NCI-H748 (cell line): Measurements from ENCODE around the gene ZBTB21.

Source experiments
- DNase-seq: peaks from one replicate; lab custom pipeline; 2025; ENCODE audit not compliant: unreplicated experiment; lab: John Stamatoyannopoulos, UW

ZBTB21 gene

DNA sequence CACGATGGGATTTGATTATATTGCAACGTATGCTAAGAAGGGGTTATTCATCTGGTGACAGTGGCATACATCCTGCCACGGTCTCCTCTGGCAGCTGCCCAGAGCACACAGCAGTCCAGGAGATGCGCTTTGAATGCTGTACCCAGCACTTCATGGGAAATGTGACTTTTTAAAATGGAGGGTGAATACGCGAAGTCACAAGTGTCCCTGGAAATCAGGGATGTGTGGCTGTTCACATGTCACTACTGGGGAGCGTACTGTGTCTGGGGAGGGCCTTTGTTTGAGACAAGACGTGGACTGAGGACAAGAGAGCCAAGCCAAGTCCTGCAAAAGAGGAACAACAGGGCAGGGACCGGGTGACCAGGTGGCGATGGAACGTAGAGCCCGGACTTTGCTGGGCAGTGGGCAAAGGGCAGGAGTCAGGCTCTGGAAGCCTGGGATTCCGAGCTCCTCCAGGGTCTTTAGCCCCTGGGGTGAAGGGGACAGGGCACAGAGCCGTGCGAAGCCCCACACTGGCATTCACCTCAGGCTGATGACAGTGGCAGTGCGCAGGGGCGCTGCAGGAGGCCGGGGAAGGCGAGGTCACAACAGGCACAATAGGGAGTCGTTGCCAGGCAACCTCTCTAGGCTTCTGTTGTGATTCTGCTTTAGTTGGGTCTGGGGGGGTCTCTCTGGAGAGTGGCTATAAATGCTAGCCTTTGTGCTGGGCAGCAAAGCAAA lies 11.4 kb upstream of the ZBTB21 start:
- DNase-seq = peak; percentile 92

DNA sequence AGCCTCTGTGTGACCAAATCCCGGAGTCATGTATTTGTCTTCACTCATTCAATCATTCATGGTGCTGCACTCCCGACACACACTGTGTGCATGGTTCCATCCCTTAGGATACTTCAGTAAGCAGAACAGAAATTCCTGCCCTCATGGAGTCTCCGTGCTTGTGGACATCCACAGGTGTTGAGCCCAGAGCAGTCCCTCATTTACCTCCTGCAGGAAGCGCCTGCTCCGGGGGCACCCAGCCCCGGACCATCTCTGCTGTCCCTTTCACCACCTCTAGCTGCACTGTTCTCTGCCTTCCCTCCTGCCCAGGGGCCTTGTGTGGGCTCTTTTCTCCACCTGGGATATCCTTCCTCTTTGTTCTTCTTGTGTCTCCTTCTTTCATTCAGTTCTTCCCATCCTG lies 9.5 kb upstream of the ZBTB21 start:
- DNase-seq = no peak

DNA sequence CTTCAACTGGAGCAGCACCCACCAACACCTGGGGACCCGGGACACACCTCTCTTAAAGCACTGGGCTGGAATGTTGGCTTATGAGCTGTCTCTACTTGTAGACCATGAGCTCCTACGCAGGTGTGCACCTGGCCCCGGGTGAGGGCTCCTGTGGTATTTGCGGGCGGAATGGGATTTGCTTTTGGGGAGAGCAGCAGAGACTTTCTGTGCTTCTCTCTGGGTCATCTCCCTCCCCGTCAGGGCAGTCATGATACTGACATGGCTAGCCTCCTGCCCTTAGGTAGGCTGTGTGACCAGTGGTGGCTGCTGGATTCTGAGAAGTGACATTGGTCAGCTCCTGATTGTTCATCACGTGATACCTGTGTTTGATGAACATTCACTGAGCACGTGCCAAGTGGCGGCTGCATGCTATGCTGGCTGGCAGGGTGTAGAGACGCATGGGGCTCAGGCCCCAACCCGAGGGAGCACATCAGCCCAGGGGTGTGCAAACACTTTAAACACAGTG lies 9.0 kb upstream of the ZBTB21 start:
- DNase-seq = no peak

DNA sequence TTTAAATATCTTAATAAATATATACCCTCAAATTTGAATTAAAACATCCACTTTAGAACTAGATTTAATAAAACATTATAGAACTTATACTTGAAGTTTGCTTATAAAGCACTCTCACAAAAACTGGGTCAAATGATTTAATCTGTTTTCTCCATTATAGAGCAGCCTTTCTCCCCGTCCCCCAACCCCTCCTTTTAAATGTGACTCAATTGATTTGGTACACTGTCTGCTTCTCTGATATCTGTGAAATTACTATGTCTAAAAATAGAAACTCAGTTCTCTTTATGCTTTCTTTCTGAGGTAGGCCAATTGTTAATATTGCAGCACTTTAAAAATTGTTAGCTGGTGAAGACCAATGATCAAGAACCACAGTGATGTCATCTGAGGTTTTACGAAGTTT lies 6.9 kb upstream of the ZBTB21 start:
- no peak for DNase-seq

DNA sequence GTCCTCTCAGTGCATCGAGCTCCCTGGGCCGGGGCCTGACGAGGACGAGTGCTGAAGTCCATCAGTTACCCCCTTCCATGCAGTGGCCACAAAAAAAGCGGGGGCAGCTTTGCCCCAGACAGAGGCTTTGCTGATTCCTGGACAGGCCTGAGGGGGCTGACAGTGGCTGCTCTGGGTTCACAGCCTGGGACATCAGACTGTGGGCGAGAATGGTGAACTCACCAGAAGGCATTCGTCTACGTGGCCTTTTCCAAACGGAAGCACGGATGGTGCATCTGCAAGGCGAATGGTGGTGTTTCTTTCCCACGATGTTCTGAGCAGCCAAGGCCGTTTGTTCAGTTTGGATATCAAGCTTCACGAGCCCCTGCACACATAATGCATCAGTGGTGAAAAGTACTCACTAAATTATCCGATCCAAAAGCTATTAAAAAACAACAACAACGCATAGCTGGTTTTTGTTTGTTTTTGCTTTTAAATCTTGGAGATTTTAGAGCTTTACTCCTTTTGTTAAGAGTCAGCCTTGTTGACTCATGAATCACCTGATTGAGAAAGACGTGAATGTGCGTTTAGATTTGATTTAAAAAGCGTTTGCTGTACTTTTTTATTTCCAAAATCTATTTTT lies 6.3 kb upstream of the ZBTB21 start:
- no peak for DNase-seq

DNA sequence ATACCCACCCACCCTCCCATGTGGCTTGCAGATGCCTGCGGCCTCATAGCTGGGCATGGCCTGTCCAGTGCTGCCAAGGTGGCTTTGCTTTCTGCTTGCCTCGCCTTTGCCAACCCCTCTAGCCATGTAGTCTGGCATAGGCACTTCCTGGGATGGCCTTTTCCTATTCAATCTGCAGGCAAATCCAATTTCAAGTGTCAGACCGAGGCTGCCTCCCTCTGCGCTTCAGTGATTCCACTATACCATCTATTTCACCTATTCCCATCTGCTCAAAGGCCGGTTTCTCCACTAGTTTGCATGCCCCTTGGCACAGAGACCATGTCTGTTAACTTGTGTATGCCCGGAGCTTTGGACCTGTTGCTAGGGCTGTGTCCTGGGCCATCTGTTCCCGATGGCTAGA lies 3.8 kb upstream of the ZBTB21 start:
- DNase-seq = no peak

DNA sequence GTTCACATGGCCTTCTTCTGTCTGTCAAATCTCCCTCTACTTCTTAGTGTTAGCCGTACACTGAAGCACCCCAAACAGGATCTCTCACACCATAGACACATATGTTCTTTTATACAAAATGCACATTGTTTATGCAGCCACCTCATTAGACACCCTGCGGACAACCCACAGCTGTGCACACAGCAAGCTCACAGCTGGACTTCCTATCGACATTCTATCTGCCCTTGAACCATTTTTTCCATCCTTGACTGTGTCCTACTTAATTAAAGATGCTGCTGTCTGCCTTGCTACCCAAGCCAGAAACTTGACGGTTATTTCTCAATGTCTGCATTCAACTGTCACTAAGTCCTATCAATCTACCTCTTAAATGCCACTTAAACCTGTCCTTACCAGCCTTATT lies 3.2 kb upstream of the ZBTB21 start:
- DNase-seq = peak; percentile 75

DNA sequence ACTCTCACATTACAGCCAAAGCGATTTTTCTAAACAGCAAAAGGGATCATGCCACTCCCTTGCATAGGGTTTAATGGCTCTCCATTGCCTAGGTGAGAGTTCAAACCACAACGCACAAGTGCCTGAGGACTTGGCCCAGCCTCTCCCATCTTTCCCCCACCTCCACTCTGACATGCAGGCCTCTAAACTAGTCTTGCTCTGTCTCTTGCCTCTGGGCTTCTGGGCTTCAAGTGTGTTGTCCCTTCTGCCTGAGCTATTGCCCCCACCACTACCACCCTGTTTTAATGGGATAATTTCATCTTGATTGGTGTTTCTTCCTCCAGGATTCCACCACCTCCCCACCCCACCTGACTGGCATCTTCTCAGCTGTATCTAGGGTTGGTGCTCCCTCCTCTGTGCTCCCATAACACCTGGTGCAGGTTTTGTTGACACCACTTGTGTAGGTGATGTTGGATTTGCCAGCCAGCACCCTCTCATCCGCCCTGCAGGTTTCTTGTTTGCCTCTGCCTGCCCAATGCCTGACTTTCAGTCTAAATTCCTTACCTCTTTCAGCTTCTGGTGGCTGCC lies 2.7 kb upstream of the ZBTB21 start:
- DNase-seq = peak; percentile 24

DNA sequence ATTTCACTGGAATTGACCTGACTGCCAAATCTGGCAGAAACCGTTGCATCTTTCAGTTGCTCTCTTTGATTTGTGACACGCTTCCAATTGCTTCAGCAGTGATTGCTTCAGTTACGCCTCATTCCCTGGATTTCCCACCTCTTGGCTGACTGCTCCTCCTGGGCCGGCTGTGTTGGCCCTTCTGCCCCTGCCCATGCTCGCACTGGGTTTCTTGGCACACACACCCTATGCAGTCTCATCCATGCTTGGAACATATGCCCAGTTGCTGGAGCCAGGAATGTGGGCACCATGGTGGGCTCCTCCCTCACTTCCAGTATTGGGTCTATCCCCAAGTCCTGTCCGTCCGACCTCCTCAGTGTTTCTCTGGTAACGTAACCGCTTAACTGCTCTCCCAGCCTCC lies 2.2 kb upstream of the ZBTB21 start:
- DNase-seq = no peak

DNA sequence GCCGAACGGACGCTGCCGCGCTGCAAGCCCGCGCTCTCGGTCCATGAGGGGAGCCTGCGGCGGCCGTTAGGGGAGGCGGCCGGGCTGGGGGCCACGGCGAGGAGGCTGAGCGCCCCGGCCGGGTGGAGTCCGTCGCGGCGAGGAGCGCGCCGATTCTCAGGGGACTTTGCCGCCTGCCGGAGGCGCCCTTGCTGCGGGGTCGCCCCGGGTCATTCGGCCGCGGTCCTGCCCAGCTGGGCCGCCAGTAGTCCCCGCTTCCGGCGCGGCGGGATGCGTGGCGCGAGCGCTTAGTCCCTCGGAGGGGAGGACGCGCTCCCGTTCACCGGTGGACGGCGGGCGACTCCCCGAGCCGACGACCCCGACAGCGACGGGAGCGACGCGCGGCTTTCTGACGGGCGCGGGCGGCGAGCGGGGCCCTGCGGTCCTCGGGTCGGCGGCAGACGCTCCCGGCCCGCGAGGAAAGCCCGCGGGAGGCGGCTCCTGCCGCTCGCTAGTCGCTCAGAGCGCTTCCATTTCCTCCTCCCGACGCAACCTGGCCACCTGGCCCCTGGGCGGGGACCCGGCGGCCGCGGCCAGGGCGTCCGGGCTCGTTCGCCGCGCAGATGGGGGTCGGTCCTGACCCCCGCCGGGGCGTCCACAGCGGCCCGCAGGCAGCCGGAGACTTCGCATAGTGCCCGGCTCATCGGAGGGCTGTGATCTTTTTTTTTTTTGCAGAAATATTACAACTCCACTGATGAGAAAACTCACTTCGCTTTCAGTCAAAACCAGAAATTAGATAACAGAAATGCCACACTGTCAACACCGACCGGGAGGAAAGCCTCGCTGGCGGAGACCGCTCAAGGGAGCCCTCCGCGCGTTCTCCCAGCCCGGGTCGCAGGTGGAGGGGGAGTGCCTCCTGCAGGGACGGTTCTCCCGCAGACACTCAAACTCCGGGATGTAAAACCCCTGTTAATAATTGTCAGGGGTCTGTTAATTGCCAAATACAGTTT lies 641 bp upstream of the ZBTB21 start:
- peak; percentile 77 for DNase-seq

DNA sequence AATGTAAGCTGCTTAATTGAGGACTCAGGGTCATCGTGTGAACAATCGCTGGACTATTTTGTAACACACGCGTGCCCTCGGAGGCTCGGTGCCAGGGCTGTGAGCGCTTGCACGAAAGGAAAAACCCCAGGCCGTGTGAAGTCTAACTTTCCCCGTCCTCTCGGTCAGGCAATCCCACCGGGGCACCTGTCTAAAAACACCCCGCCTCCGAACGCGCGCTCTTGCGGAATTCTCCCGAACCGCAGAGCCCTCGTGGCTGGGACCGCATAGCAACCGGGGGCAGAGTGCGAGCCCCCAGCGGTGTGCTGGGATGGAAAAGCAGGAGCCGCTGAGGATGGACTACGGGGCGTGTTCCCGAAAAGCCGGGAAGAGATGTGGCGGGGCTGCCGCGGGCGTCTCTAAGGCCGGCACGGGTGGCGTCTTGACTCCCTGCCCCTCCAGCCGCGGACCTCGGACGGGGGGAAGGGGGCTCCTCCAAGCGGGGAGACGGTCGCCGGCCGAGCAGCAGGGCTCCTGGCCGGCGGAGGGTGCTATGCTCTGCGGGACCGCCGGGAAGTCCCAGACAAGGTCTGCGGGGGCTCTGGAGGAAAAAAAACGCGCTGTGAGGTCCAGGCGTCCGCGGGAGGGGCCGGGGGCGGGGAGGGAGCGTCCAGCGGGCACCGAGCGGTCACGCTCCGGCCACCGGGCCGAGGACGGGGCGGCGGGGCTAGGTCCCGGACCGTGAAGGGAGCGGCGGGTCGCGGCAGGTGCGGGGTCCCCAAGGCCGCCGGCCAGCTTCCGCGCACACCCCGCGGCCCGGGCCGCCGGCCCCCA lies 936 bp downstream of the ZBTB21 start:
- DNase-seq = peak; percentile 59

DNA sequence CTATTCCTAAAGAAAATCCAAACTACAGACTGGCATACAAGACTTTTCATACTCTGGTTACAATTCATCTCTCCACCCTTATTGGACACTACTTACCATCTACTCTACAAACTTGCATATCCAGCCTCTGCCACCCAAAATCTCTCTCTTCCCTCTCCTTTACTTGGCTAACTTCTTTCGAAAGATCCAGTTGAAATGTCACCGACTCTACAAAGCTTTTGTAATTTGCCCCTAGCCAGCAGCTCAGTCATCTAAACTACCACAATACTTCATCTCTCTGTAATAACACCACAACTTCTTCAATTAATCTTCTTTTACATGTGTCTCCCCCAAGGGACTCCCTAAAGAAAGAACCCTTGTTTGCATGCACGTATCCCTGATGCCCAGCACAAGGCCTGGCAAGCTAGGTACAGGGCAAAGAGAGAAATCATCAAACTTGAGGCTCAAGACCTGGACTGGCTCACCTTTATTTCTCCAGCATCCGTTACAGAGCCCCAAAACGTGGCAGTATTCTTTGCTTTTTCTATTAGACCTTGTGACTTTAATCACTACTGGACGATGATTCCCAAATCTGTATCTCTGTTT lies 2.7 kb downstream of the ZBTB21 start:
- no peak for DNase-seq

DNA sequence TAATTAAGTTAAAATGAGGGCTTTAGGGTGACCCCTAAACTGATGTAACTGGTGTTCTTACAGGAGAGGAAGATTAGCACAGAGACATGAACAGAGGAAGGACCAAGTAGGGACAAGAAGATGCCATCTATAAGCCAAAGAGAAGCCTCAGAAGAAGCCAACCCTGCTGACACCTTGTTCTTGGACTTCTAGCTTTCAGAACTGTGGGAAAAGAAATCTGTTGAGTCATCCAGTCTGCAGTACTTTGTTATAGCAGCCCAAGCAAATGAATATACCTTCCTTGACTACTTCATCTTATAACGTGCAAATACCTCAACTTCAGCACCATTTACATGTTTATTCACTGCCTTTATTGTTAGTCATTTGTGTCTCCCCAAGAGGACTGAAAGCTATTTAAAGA lies 3.4 kb downstream of the ZBTB21 start:
- no peak for DNase-seq

DNA sequence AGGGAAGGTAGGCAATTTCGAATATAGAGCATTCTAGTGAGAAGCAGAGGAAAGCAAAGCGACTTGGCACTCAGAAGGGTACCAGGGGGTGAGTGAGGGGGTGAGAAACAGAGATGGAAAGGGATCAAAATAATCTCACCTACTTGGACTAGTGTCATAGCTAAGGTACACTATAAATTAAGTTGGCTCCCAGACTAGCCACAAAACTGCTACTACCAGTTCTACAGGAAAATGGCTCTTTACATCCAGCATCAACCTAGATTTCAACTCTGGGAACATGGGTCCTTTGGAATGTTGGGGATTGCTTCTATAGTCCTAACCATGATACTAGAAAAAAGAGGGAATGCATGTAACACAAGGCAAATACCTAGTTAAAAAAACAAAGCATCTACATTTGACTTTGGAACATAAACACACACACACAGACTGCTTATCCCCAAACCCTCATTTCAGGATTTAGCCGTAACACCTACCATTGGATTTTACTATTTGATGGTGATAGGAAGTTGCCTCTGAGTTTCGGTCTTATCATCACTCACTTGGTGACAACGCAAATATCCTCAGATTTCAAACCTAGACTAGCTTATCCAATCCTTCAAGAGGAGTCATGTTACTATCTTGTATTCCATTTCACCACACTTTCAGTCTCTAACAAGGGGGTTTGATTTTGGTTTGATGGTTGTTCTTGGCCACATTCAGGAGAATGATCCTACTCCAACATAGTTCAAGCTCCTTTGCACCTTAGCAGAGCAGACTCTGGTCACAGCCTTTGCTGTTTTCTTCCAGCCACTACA lies 5.6 kb downstream of the ZBTB21 start:
- no peak for DNase-seq

DNA sequence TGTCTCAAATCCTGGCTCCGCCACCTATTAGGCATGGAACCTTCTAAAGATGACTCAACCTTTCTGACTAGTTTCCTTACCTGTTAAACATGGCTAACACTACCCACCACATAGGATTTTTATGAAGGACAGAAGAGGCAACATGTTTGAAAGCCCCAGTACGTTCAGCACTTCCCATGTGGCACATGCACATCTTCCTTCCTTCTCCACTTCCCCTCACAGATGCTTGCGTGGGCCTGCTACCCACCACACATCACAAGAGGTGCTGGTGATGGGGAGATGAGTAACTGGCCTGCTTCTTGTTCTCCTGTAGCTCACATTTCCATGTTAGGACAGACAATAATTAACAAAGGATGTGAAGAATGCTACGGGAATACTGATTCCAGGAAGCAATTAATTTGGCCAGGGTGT lies 7.1 kb downstream of the ZBTB21 start:
- DNase-seq = no peak

DNA sequence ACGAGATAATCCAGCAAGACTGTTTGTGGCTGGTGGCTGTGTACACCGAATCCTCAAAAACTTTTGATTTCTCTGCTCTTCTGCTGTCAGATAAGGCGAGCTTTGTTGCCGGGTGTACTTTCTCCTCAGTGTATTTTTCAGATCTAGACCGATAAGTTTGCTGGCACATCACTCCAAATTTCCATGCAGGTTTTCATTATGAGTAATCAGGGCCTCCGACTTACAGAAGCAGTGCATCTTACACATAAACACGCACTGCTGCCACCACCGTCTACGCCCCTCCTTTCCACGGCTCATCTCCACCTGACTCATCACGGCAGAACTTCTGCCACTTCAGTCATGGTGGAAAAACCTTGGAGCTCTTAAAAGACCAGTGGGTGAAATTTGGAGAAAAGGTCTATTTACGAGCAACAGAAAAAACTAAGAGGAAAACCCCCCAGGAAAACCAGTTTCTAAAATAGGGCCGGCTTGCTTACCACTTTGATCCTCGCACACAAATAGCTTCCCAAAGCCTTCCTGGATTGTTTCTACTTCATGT lies 7.7 kb downstream of the ZBTB21 start:
- no peak for DNase-seq

DNA sequence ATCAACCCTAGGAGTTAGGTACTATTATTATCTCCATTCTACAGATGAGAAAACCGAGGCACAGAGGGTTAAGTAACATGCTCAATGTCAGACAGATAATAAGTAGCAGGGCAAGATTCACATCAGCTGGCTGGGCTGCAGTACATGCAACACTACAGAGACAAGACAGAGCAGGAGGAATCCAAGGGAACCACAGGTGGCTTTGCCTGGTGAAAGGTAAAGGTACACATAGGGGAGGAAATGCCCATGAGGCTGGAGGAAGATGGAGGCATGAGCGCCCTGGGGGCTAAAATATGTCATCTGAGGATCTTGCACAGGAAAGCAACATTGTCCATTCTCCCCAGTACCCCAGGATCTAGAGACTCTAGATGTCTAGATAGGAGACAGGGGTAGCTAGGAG lies 8.4 kb downstream of the ZBTB21 start:
- DNase-seq = no peak

DNA sequence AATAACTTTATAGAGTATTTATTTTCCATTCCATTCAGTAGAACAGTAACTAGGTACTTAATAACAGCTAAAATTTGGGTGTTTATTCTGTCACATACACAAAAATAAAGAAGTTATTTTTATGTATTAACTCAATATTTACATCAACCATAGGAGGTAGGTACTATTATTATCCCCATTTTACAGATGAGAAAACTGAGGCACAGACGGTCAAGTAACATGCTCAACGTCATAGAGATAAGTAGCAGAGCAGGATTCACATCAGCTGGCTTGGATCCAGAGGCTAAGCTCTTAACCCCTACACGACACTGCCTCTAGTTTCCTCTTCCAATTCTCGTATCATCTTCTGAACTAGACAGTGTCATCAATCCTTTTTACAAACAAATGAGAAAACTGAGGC lies 9.3 kb downstream of the ZBTB21 start:
- DNase-seq = no peak

DNA sequence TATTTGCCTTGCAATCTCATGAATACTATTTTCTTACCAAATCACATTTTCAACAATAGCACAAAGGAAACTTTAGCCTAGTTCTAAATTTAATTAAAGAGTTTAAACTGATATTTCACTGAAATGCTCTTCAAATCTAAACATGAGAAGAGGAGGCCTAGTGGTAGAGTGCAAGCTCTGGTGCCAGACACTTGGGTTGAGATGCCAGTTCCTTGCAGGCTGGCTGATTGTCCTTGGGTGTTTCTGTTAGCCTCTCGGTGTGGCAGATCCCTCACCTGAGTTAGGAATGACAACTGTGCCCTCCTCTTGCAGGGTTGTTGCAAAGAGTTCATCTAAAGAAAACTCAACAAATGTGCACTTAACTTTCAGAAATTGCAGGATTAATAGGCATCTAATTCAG lies 12.5 kb downstream of the ZBTB21 start:
- no peak for DNase-seq
